ENCODE results near the gene SIL1.

- TF ChIP-seq, protein P1, sequence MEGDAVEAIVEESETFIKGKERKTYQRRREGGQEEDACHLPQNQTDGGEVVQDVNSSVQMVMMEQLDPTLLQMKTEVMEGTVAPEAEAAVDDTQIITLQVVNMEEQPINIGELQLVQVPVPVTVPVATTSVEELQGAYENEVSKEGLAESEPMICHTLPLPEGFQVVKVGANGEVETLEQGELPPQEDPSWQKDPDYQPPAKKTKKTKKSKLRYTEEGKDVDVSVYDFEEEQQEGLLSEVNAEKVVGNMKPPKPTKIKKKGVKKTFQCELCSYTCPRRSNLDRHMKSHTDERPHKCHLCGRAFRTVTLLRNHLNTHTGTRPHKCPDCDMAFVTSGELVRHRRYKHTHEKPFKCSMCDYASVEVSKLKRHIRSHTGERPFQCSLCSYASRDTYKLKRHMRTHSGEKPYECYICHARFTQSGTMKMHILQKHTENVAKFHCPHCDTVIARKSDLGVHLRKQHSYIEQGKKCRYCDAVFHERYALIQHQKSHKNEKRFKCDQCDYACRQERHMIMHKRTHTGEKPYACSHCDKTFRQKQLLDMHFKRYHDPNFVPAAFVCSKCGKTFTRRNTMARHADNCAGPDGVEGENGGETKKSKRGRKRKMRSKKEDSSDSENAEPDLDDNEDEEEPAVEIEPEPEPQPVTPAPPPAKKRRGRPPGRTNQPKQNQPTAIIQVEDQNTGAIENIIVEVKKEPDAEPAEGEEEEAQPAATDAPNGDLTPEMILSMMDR (IDR thresholded peaks at IDR 0.05; ENCODE audit: low read depth, low read length, poor library complexity, severe bottlenecking) = no peak
- no peak for TF ChIP-seq EZH2phosphoT487 (IDR thresholded peaks at IDR 0.05; ENCODE audit: borderline replicate concordance, low read length)
These were observed 6.0 kb upstream of the SIL1 start for GRCh38 chr5:139204196-139204595.
